ENCODE data around the gene NAALADL2.
"Not testable (repeated sequence)": the region's sequence is repeated elsewhere in the genome, so short reads cannot be mapped to it uniquely, and the experiment has no call there.

NAALADL2 gene

DNA sequence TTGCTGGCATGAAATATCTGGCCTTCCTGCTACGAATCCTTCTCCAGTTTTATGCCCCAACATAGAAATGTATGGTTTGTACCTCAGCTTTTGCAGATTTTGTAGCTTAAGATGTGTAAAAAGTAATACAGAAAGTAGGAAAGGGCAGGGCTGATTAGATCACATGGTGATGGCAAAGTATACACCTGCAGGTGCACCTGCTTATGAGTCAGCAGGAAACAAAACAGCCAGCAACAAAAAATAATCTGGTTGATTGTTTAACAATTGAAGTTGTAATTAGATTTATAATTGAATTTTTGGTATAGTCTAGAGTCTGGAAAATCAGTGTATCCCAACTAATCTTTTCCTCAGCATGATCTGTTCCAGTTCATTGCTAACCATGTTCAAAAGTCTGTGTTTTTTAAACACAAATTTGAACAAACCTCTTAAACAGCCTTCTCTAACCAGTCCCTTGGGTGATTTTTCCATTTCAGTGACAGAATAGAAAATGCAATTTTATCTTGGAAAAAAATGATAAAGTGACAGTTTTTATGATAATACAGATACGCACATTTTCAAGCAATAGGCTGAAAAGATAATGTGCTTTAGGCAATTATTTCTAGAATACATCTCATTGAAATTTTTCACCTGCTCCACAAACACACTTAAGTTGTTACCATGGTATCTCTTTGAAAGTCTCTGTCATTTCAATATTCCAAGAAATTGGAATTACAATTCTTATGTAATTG is 477.4 kb downstream of the NAALADL2 start:
- no peak for DNase-seq

DNA sequence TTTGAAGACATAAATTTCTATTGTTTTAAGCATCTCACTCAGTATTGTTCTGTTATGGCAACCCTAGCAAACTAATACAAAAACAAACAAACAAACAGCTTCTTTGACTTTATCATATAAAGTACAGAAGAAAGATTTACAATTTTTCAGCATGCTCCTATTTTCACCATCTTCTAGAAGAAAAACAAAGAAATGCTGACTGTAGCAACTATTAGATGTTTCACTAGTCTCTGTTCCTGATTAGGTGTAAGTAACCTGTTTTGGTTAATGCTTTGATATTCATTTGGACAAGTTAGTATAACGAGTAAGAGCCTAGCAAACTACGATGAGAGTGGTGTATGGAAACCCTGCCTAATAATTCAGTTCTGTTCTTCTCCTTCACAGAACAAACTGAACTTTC is 478.5 kb downstream of the NAALADL2 start:
- DNase-seq: no peak

DNA sequence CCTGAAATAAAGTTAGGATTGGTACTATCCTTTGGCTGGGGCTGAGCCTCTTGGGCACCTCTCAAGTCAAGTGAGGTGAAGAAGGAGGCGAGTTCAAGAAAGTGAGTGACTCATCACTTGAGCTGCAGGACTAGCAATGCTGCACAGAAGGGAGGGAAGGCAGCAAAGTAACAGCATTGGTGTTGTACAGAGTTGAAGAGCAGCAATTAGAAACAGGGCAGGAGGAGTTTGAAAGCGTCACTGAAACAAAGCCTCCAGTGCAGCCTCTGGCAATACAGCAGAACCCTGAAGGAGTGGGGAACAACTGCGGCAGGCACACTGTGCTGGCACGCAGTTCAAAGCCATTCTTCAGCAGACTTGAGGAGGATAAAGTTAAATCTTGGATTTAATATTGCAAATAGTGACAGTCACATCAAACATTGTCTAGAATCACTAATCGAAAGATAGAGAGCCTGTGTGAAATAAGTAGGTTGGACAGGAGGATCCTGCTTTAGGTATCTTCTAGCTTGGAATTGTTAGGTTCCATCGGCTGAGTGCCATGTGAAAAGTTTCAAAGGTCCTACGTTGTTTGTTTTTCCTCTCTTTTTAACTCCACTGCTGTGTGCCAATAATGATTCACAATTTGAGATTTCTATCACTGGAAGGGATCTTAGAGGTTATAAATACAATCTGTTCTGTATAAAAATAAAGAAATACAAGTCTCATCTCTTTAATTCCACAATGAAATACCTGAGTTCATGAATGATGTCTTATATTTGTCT is 479.8 kb downstream of the NAALADL2 start:
- DNase-seq: no peak

DNA sequence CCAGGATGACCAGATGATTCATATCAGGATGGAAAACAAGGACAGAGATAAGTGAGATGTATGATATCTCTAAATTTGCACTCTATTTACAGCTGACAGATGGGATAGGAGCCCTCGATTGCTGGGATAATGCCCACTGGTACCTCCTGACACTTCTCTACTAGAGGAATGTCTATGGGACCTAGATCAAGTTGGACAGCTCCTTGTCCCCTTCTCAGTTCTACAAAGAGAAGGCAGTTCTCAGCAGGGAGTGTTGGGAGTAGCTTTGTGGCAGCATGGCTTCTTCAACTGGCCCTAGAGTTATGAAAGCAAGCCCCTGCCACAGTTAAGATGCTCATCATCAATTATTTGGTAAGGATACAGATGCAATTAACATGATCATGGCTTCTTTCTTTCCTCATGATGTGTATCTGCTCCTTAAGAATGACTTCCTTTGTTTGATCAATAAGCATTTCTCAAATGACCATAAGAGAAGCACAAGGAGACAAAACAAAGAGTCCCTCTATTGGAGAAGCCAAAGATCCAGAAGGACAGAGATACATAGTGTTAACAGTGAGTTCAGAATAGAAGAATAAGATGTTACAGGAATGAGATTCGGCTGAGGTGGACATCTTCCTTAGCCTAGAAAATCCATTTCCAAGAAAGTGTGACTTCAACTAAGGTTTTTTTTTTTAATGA is 481.3 kb downstream of the NAALADL2 start:
- DNase-seq: no peak

DNA sequence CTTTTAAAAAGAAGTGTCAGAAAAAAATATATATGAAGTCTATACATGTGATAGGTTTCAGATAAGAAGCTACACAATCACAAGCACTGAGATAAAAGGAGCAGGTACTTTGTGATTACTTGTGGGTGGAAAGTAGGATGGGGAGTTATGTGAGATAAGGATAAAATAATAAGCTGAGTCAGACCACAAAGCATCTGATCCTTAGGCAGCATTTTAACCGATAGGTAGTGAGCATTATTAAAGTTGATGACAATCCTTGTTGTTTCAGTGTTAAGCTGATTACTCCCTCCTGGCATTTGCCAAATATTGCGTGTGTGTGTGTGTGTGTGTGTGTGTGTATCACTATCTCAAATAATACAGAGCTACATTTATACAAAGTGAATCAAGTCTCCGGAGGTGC is 483.1 kb downstream of the NAALADL2 start:
- no peak for DNase-seq

DNA sequence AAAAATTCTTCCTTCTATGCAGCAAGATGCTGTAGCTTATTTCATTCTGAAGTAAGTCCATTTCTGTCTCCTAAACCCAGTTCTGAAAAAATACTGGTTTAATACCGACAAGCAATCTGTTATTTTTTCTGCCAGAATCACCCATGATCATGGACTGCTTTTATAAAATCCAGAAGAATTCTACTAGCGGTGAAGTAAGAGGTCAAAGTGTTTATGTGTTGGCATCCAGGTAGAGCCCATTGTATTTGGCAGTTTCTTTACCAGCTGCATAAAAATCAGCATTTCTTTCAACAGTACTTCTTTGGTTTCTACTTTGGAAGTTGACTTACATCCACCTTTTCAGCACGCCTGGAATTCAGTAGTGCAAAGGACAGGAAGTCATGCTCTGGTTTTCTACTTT is 484.8 kb downstream of the NAALADL2 start:
- no peak for DNase-seq

DNA sequence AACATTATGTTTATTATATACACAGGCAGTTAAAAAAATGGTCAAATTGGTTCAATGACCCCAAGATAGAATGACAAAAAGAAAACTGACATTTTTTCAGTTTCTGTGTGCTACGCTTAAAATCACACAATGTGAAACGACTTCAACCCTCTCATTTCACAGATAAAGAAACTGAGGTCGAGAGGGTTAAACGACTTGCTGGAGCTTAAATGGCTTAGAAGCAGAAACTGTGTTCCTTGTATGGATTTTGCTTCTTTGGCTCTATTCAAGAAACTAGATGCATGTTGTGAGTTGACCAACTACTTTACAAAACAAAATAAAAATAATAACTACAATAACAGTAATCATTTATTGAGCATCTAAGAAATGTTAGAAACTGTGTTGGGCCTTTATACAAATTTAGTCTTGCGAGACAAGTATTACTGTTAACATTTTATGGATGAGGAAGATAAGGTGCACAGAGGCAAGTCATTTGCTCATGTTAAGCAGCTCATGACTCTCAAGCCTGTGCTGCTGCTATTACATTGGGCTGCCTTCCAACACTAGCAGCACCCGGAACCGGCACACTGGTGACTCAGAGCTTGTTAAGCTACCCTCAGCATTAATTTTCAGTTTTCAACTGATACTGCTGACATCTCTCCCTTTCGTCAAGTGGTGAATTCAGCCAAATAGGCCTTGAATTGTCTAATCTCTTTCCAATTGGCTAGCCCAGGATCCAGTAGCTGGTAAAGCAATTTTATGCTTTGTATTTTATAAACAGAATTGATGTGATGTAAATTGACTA is 487.6 kb downstream of the NAALADL2 start:
- no peak for DNase-seq

DNA sequence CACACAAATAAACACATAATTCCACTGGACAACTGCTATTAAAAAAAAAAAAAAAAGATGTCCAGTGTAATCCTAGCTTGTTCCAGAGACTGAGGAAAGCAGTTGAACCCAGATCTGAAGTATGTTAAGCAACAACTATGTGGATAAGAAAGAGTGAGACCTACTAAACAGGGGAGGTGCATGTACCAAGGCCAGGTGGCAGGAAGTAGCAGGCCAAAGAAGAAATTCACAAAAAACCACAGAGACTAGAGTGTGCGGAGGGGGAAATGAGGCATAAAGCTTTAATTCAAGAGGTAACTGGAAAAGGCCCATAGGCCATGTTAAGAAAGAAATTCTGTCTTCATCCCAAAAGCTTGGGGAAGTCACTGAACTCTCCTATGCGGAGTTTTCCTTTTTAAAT is 490.0 kb downstream of the NAALADL2 start:
- no peak for DNase-seq

DNA sequence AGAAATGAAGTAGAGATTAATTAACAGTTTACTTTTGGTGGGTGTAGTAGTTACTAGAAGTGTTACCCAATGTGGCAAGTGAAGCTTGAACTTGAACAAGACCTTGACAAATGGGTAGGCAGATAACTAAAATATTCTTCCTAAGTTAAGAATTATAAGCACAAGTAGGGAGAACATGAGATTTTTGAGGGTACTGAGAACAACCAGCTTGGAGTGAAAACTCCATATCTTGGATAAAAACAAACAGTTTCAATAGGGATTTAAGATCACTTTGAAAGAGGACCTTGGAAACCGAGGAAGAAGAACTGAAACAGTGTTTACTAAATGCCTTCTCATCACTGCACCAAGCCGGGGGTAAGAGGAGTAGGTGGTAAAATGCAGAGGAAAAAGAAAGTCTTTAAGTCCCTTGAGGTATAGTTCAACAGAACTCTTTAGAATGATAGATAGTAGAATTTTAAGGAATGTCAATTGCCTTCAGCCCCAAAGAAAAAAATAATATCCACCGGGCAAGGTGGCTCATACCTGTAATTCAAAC is 496.7 kb downstream of the NAALADL2 start:
- DNase-seq: no peak

DNA sequence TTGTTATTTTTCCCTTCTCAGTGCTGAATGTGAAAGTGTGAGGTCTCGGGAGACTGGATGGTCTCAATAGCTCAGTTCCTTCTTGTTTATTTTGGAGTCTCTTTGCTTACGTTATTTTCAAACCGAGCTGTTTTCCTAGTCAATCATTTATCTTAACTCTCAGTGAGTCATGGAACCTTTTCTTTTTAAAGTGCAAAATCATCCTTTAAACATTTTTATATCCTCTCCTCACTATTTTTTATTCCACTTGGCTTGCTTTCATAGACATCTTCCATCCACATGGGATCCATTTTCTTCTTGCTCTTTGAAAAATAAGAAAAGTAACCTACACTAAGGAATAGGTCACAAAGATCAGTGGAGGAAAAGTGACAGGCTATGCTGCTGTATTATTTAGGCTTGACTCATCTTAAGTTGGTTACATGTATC is 497.8 kb downstream of the NAALADL2 start:
- DNase-seq: no peak

DNA sequence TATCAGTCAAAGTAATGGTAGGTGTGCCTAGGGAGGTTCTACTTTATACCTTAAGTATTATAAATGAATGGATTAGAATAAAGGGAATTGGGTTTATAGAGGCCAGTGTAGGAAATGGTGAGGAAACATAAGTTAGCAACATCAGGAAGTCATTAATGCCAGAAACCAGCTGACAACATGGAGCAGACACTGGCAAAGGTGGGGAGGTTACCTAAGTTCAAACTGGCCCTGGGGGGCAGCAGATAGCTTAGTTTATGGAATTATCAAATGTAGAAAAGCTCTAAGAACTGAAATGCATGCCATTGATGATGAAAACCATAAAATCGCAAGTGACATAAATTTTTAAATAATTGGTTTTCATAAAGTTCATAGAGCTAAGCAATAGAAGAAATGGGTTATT is 498.6 kb downstream of the NAALADL2 start:
- DNase-seq: no peak

DNA sequence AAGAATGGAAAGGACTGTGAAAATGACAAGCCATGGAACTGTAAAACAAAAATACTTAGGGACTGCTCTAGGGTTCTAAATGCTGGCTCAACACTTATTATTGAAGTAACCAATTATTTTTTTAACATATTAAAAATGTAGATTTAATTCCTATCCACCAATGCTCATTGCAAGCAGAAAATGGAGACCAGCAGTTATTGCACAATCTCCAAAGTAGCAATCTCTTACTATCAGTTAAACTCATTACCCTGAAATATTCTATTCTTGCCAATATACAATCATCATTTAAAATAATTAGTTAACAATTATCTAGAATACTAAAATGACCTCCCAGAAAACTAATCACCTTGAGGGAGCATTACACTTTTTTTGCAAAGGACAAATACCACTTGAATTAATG is 499.8 kb downstream of the NAALADL2 start:
- no peak for DNase-seq

DNA sequence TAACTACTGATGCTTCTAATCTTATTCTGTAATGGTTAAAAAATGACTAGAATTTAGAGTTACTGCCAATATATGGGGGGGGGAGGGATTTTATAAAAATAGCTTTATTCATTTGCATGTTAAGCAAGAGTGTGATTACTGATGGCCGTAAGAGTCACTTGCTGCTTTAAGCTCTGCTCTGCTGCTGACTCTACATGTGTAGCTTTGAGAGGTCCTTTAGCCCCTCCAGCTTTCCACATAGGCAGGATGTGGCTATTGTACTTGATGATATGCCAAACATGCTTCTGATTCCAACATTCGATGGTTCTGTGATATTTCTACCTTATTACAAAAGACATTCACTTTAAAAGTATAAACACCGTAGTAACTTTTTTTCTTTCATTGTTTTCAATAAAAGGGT is 511.3 kb downstream of the NAALADL2 start:
- DNase-seq: not testable (repeated sequence)

DNA sequence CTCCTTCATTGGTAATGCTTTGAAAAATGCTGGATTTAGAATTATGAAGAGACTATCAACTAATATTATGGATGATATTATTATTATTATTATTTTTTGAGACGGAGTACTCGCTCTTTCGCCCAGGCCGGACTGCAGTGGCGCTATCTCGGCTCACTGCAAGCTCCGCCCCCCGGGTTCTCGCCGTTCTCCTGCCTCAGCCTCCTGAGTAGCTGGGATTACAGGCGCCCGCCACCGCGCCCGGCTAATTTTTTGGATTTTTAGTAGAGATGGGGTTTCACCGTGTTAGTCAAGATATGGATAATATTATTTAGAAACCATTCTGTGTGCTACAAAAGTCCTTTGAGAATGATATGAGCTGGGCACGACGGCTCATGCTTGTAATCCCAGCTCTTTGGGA is 512.1 kb downstream of the NAALADL2 start:
- DNase-seq: not testable (repeated sequence)

DNA sequence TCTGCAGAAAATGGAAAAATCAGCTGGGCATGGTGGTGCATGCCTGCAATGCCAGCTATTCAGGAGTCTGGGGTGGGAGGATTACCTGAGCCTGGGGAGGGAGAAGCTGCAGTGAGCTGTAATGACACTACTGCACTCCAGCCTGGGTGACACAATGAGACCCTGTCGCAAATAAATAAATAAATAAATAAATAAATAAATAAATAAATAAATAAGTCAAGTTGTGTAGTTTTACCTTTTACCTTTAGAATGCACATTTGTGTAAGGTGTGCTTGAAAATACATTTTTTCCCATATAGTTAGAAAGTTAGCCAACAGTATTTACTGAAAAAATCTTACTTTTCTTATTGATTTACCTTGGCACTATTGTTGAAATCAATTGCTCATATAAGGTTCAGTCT is 515.6 kb downstream of the NAALADL2 start:
- no peak for DNase-seq

DNA sequence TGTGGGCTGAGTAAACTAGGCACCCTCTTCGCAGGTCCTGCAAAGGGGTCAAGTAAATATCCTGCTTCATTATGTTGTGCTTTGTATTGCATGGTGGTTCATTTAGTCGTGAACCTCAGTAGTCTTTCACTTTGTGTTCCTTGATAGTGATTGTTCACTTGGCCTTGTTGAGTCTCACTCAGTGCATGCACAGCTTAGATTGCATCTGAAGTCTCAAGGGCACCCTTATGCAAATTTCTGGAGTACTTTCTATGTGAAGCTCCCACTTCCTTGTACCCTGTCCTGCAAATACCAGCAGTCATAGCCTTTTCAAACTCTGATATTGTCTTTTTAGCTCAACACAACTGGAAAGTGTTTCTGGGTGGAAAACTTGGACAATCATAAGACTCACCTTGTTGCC is 519.2 kb downstream of the NAALADL2 start:
- DNase-seq: no peak

DNA sequence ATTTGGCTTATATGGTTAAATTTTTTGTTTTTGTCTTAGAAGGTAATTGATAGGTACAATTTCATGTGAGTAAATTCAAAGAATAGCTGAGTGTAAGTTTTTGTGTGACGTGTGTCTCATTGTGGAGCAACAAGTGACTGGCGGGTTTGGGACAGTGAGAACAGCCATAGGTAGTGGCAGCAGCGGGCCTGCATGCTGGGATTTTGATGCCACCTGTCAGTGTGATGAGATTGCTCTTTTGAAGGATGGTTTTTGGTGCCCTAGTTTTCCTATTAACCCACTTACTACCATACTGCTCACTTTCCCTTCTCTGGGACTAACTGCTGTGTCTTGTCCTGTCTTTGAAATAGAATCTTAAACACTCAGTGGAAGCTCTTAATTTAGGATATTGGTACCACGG is 522.6 kb downstream of the NAALADL2 start:
- no peak for DNase-seq

DNA sequence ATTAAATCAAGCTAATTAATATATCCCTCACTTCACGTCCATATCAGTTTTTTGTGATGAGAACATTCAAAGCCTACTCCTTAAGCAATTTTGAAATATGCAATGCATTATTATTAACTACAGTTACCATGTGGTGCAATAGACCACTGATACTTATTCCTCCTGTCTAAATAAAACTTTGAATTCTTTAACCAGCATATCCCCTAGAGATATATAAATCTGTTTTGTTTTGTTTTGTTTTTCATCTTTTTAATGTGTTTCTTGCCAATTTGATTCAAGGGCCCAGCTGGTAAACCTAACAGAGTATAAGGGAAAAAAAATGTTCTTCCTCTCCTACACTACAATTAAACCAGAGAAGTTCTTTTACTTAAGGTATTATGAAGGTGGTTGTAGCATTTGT is 524.2 kb downstream of the NAALADL2 start:
- no peak for DNase-seq

DNA sequence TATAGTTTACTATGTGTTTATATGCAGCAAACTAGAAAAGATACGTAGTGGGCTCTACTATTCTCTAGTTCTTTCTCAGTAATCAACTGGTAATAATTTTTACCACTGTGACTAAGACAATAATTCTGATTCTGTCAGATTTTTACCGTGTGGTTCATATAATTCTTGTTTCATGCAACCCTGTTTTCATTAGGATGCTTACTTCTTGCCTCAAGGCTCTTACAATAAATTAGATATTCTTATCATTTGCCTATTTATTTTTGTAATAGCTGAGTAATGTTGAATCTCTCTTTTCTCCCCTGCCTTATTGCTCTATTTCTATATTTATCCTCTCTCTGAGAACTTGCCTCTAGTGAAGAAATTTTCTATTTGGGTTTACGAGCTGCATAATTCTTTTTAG is 524.7 kb downstream of the NAALADL2 start:
- no peak for DNase-seq

DNA sequence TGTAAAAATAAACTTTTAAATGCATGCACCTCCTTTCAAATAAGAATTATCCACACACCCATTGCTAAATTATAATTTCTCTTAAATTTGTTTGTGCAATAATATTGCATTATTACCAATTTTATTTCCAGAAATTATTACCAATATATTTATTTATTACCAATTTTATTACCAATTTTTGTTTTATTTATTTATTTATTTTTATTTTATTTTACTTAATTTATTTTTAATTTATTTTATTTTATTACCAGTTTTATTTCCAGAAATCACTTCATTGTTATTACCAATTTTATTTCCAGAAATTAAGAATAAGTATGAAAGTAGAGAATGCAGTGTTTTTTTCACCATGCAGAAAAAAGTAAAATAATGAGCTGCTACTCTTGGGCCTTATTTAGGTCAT is 525.4 kb downstream of the NAALADL2 start:
- no peak for DNase-seq

DNA sequence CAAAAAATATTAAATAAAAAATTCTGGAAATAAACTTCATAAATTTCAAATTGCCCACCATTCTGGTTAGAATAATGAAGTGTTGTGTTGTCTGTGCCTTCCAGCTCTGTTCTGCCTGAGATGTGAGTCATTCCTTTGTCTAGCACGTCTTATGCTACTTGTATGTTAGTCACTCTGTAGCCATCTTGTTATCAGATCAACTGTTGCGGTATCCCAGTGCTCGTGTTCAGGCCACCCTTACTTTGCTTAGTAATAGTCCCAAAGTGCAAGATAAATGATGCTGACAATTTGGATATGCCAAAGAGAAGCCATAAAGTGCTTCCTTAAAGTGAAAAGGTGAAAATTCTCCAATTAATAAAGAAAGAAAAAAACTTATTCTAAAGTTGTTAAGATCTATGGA is 527.5 kb downstream of the NAALADL2 start:
- DNase-seq: no peak

DNA sequence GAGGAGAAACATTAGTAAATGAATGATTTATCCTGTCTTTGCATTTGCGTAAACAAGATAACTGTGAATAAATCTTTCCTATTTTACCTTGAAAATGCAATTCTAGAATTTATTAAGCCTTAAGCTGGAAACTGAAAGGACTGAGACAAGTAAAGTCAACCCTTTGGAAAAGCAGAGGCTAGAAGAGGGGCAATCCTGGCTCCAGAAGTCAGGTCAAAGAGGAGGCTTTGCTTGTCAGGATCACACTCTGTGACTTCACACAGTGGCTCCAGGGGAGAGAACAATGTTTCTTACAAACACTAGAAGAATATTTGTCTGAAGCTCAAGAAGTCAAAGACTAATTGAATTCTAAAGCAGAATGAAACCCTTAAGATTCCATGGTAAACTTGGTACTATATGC is 530.4 kb downstream of the NAALADL2 start:
- DNase-seq: no peak

DNA sequence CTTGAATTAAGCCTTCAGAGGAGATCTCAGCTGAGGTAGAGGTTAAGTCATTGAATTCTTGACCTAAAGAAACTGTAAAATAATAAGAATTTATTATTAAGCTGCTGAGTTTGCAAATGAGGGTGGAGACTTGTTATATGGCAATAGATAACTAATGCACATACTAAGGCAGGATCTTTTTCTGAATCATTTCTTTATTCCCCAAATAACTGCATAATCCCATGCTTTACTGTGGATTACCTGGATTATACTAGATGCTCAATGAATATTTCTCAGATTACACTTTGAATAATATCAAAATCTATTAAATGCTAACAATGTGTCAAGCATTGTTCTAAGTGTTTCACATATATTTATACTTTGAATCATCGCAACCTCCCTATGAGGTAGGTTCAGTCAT is 532.5 kb downstream of the NAALADL2 start:
- DNase-seq: no peak

Measured in NCI-H1048 (cell line).